Spleen (tissue), 7 donors: ENCODE measurements around the gene USH2A.

Experiments
- CTCF ChIP-seq, 11 experiments: fragments of 200-600 bp in 7 of 11; fragments of 450-650 bp in 4 of 11; sonication (generic) in 4 of 11; IDR thresholded peaks in 8 of 11; conservative IDR thresholded peaks in 3 of 11; 1 replicate in 7 of 11; 2 replicates in 4 of 11; pipeline versions ENCODE4 v1.4.0 to v1.8.0; 2016 to 2021; ENCODE audit warnings: antibody characterized with exemption in 11 of 11, inconsistent platforms in 4 of 11, mild to moderate bottlenecking in 1 of 11
- POLR2A ChIP-seq, 3 donors: fragments of 450-650 bp; IDR thresholded peaks; one replicate each; pipeline ENCODE4 v1.5.1; 2017; ENCODE audit warnings: antibody characterized with exemption in 3 of 3, mild to moderate bottlenecking in 1 of 3
- POLR2AphosphoS5 ChIP-seq, 3 donors: sonication (generic); formaldehyde crosslinking; IDR thresholded peaks; one replicate each; pipeline ENCODE4 v1.5.1; 2017; ENCODE audit warnings: antibody characterized with exemption in 3 of 3
- donor health status: DM: no; HTN: no; CAD: no; lungs with moderate emphysema.
- donor health status: DM: no; HTN: no; CAD: no.
- donor health status: DM: no; HTN: no; CAD: no.

- no peak for TF ChIP-seq CTCF (IDR thresholded peaks at IDR 0.05 in 8 of 11, conservative IDR thresholded peaks at IDR 0.05 in 3 of 11)
- TF ChIP-seq POLR2A (IDR thresholded peaks at IDR 0.05) = no peak
- no peak for TF ChIP-seq POLR2AphosphoS5 (IDR thresholded peaks at IDR 0.05)
Observed at GRCh38 chr1:216346526-216346925, 76.7 kb downstream of the USH2A start.
